UCSD-AML1 (cell line): Measurements from ENCODE around the gene NGLY1.

Experiments
- DNase-seq: peaks from one replicate; lab custom pipeline; 2025; ENCODE audit not compliant: unreplicated experiment; lab: John Stamatoyannopoulos, UW

NGLY1 gene

GRCh38 chr3:25782938-25783660, at the start of gene NGLY1:
Gene NGLY1 (minus strand): TSS chr3:25783443. CDS start chr3:25783390, 53 bp downstream.
- peak; percentile 85 for DNase-seq

GRCh38 chr3:25831578-25831977, 48.3 kb upstream of the NGLY1 start:
- peak; percentile 21 for DNase-seq

GRCh38 chr3:25830373-25831280, 47.4 kb upstream of the NGLY1 start:
- DNase-seq = no peak

GRCh38 chr3:25826510-25826909, 43.3 kb upstream of the NGLY1 start:
- peak; percentile 18 for DNase-seq

GRCh38 chr3:25823314-25823713, 40.1 kb upstream of the NGLY1 start:
- no peak for DNase-seq

GRCh38 chr3:25821746-25822573, 38.7 kb upstream of the NGLY1 start:
- DNase-seq = no peak

- DNase-seq = no peak
These were observed 37.7 kb upstream of the NGLY1 start for GRCh38 chr3:25820816-25821486.

- DNase-seq = no peak
These were observed 37.1 kb upstream of the NGLY1 start for GRCh38 chr3:25820366-25820765.

- DNase-seq = no peak
These were observed 35.1 kb upstream of the NGLY1 start for GRCh38 chr3:25818335-25818734.

GRCh38 chr3:25817638-25818037, 34.4 kb upstream of the NGLY1 start:
- DNase-seq = no peak

- no peak for DNase-seq
These were observed 33.9 kb upstream of the NGLY1 start for GRCh38 chr3:25817107-25817506.

GRCh38 chr3:25812644-25813043, 29.4 kb upstream of the NGLY1 start:
- DNase-seq = no peak

GRCh38 chr3:25804676-25805075, 21.4 kb upstream of the NGLY1 start:
- DNase-seq = no peak

GRCh38 chr3:25803833-25804232, 20.6 kb upstream of the NGLY1 start:
- no peak for DNase-seq

- DNase-seq = no peak
These were observed 18.5 kb upstream of the NGLY1 start for GRCh38 chr3:25801786-25802185.

- DNase-seq = peak; percentile 93
These were observed 6.6 kb upstream of the NGLY1 start, which contains the start of gene OXSM for GRCh38 chr3:25789596-25790556. Gene OXSM (plus strand): TSS chr3:25790090. CDS start chr3:25791021, 931 bp downstream.

GRCh38 chr3:25789209-25789595, 6.0 kb upstream of the NGLY1 start:
- DNase-seq = no peak

GRCh38 chr3:25787689-25788088, 4.4 kb upstream of the NGLY1 start:
- no peak for DNase-seq

GRCh38 chr3:25785826-25786225, 2.6 kb upstream of the NGLY1 start:
- no peak for DNase-seq
